ENCODE data around the gene GRWD1.

The GRWD1 gene

GRCh38 chr19:48499316-48500090, 53.7 kb downstream of the GRWD1 start:
- Histone ChIP-seq H3K27me3 (ENCODE audit: insufficient read depth, low read depth, severe bottlenecking) (peaks cover 3% of the 10 kb centered on the region), H3K27ac (no peak overlapping the region), H3K4me3 (ENCODE audit: low read depth, low read length) (peak overlapping the region; percentile 38), H3K36me3 (no peaks in the 10 kb centered on the region), H3K9me3 (ENCODE audit: severe bottlenecking) (no peaks in the 10 kb centered on the region)
- DNase-seq: no peak
- TF ChIP-seq, protein P1, sequence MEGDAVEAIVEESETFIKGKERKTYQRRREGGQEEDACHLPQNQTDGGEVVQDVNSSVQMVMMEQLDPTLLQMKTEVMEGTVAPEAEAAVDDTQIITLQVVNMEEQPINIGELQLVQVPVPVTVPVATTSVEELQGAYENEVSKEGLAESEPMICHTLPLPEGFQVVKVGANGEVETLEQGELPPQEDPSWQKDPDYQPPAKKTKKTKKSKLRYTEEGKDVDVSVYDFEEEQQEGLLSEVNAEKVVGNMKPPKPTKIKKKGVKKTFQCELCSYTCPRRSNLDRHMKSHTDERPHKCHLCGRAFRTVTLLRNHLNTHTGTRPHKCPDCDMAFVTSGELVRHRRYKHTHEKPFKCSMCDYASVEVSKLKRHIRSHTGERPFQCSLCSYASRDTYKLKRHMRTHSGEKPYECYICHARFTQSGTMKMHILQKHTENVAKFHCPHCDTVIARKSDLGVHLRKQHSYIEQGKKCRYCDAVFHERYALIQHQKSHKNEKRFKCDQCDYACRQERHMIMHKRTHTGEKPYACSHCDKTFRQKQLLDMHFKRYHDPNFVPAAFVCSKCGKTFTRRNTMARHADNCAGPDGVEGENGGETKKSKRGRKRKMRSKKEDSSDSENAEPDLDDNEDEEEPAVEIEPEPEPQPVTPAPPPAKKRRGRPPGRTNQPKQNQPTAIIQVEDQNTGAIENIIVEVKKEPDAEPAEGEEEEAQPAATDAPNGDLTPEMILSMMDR (IDR thresholded peaks at IDR 0.05; ENCODE audit: low read depth, low read length): no peak

DNA sequence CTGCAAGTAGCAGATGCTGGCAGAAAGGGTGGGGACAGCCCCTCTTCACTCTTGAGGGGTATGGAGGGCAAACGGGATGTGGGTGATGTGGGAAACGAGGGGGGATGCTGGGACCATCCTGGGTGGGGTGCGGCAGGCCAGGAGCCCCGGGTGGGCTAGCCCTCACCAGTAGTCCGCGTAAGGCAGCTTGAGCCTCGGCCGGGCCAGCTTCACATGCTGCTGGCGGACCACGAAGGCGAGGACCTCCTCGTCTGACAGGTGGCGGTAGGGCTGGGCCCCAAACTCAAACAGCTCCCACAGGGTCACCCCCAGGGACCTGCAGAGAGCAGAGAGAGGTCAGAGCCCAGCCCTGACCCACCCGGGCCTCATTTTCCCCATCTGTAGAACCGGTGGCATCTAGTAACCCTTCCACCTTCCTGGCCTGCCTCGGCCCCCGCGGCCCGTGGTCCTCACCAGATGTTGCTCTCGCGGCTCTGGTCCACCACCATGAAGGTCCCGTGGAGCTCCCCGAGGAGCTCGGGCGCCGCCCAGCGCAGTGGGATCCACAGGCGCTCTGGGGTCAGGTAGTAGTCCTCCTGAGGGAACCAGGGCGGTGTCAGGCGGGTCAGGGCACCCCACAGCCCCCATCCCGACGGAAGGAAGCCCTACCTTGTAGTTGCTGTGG, 55.2 kb downstream of the GRWD1 start:
- no peak overlapping the region for H3K27ac ChIP-seq
- no peak for DNase-seq

GRCh38 chr19:48501494-48502349, 55.9 kb downstream of the GRWD1 start:
- no peaks in the 10 kb centered on the region for H3K9me3 ChIP-seq (ENCODE audit: severe bottlenecking)
- DNase-seq: peak; percentile 91
- H3K27me3 ChIP-seq (ENCODE audit: insufficient read depth, low read depth, severe bottlenecking): peaks cover 3% of the 10 kb centered on the region
- H3K36me3 ChIP-seq: no peaks in the 10 kb centered on the region
- TF ChIP-seq, protein P1 (IDR thresholded peaks at IDR 0.05; ENCODE audit: low read depth, low read length): no peak
- H3K4me3 ChIP-seq (ENCODE audit: low read depth, low read length): peak overlapping the region; percentile 24
- no peak overlapping the region for H3K27ac ChIP-seq

More for the DNA sequence above, 55.2 kb downstream of the GRWD1 start:
- Histone ChIP-seq H3K9me3 (ENCODE audit: severe bottlenecking) (no peaks in the 10 kb centered on the region), H3K4me3 (ENCODE audit: low read depth, low read length) (no peak overlapping the region), H3K36me3 (no peaks in the 10 kb centered on the region), H3K27me3 (ENCODE audit: insufficient read depth, low read depth, severe bottlenecking) (peaks cover 3% of the 10 kb centered on the region)
- TF ChIP-seq, protein P1 (IDR thresholded peaks at IDR 0.05; ENCODE audit: low read depth, low read length): no peak

- peak overlapping the region; percentile 24 for H3K4me3 ChIP-seq (ENCODE audit: low read depth, low read length)
- TF ChIP-seq, protein P1 (IDR thresholded peaks at IDR 0.05; ENCODE audit: low read depth, low read length): no peak
- no peak overlapping the region for H3K27ac ChIP-seq
- no peaks in the 10 kb centered on the region for H3K36me3 ChIP-seq
- no peaks in the 10 kb centered on the region for H3K9me3 ChIP-seq (ENCODE audit: severe bottlenecking)
- no peak for DNase-seq
- H3K27me3 ChIP-seq (ENCODE audit: insufficient read depth, low read depth, severe bottlenecking): peaks cover 3% of the 10 kb centered on the region
Observed at GRCh38 chr19:48502350-48503018, 56.7 kb downstream of the GRWD1 start.

DNA sequence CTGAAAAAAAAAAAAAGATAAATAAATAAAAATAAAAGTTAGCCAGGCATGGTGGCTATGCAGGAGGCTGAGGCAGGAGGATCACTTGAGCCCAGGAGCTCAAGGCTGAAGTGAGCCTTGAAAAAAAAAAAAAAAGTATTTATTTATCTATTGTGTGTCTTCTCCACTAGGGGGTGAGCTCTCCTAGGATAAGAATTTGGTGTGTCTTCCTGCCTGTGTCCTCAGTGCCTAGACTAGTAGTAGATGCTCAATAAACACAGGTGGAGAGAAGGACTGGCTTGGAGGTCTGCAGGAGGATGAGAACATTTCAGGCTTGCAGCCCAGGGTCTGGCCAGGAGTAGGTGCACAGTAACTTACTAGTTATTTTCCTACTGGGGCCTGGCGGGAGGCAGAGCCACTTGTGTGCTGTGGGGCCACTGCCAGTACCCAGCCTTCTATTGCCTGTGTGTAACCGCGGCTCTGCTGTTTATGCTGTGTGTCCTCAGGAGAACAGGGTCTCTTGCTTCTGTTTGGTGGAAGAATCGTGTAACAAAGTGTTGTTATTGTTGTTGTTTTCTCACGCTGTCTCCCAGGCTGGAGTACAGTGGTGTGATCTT, 60.5 kb downstream of the GRWD1 start:
- DNase-seq: no peak
- Histone ChIP-seq H3K9me3 (ENCODE audit: severe bottlenecking) (no peaks in the 10 kb centered on the region), H3K27ac (no peak overlapping the region), H3K27me3 (ENCODE audit: insufficient read depth, low read depth, severe bottlenecking) (no peaks in the 10 kb centered on the region), H3K36me3 (no peaks in the 10 kb centered on the region), H3K4me3 (ENCODE audit: low read depth, low read length) (no peak overlapping the region)
- TF ChIP-seq, protein P1 (IDR thresholded peaks at IDR 0.05; ENCODE audit: low read depth, low read length): peak; percentile 33; the same call in 1 of the 2 replicates

All from WERI-Rb-1 (cell line).